Effector memory CD8-positive, alpha-beta T cell (primary cell): ENCODE measurements around the gene ADAMTSL1.

Experiments used
- ATAC-seq: fragments of 150-1000 bp; cut with Tn5 transposase; replicated peaks from 2 replicates; pipeline ENCODE4 v1.10.0; 2021; ENCODE audit warnings: mild to moderate bottlenecking, moderate library complexity
- DNase-seq, 3 experiments: peaks; one replicate each; pipeline ENCODE4 v3.0.0; 2021
- H3K27ac Mint-ChIP-seq, 2 donors: one replicate each; pipeline ENCODE4 v1.8.0; 2022; ENCODE audit warnings: mild to moderate bottlenecking in 2 of 2, mixed read lengths in 2 of 2, moderate library complexity in 2 of 2
- H3K27me3 Mint-ChIP-seq, 2 donors: one replicate each; pipeline ENCODE4 v1.8.0; 2022; ENCODE audit warnings: mixed read lengths in 2 of 2
- H3K36me3 Mint-ChIP-seq: one replicate; pipeline ENCODE4 v1.8.0; 2022; ENCODE audit warnings: mild to moderate bottlenecking, moderate library complexity, mixed read lengths; ENCODE audit not compliant: insufficient read depth
- H3K4me1 Mint-ChIP-seq, 2 donors: one replicate each; pipeline ENCODE4 v1.8.0; 2022; ENCODE audit warnings: low read depth in 2 of 2, mixed read lengths in 2 of 2
- H3K4me3 Mint-ChIP-seq, 2 donors: one replicate each; pipeline ENCODE4 v1.8.0; 2022; ENCODE audit warnings: mild to moderate bottlenecking in 2 of 2, mixed read lengths in 2 of 2, moderate library complexity in 2 of 2
- H3K9me3 Mint-ChIP-seq, 2 donors: one replicate each; pipeline ENCODE4 v1.8.0; 2022; ENCODE audit warnings: mixed read lengths in 2 of 2
- total RNA-seq, 9 experiments: gene quantifications; one replicate each; lab custom pipeline; 2026; lab: John Stamatoyannopoulos, UW

The ADAMTSL1 gene, protein sequence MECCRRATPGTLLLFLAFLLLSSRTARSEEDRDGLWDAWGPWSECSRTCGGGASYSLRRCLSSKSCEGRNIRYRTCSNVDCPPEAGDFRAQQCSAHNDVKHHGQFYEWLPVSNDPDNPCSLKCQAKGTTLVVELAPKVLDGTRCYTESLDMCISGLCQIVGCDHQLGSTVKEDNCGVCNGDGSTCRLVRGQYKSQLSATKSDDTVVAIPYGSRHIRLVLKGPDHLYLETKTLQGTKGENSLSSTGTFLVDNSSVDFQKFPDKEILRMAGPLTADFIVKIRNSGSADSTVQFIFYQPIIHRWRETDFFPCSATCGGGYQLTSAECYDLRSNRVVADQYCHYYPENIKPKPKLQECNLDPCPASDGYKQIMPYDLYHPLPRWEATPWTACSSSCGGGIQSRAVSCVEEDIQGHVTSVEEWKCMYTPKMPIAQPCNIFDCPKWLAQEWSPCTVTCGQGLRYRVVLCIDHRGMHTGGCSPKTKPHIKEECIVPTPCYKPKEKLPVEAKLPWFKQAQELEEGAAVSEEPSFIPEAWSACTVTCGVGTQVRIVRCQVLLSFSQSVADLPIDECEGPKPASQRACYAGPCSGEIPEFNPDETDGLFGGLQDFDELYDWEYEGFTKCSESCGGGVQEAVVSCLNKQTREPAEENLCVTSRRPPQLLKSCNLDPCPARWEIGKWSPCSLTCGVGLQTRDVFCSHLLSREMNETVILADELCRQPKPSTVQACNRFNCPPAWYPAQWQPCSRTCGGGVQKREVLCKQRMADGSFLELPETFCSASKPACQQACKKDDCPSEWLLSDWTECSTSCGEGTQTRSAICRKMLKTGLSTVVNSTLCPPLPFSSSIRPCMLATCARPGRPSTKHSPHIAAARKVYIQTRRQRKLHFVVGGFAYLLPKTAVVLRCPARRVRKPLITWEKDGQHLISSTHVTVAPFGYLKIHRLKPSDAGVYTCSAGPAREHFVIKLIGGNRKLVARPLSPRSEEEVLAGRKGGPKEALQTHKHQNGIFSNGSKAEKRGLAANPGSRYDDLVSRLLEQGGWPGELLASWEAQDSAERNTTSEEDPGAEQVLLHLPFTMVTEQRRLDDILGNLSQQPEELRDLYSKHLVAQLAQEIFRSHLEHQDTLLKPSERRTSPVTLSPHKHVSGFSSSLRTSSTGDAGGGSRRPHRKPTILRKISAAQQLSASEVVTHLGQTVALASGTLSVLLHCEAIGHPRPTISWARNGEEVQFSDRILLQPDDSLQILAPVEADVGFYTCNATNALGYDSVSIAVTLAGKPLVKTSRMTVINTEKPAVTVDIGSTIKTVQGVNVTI (N-terminal part only)
- total RNA-seq = 0 to 0.10 (median 0) reads per million in 9 experiments

GRCh38 chr9:18473652-18474279 is at the start of gene ADAMTSL1:
ADAMTSL1 (plus strand) TSS chr9:18474153; CDS start chr9:18474233, 80 bp downstream.
- no peak for ATAC-seq
- H3K27me3 Mint-ChIP-seq = peaks cover 0 to 12% of the 10 kb centered on the region in 2 donors
- peaks cover 0 to 2% of the 10 kb centered on the region in 2 donors for H3K9me3 Mint-ChIP-seq
- no peak for DNase-seq
- H3K4me1 Mint-ChIP-seq = no peaks in the 10 kb centered on the region
- no peaks in the 10 kb centered on the region for H3K36me3 Mint-ChIP-seq
- H3K27ac Mint-ChIP-seq = no peak within 1 kb of the TSS
- no peak within 1 kb of the TSS for H3K4me3 Mint-ChIP-seq

DNA sequence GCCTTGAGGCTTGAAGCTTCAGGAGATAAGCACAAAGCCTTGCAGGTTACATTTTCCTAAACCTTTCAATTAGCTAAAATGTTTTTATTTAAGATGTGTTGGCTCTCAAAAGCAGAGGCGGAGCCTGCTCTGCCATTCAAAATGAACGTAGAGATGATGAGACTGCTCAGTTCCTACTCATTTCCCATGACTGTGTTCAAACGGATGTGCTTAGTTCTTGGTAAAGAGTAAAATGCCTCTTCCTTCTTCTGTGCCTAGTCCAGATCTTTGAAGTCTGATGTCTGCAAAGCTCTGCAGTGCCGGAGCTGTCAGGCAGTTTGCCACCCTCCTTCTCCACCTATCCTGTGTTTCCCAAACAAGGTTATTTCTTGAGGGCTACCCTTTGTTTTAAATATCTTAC is 46.3 kb upstream of the ADAMTSL1 start:
- Mint-ChIP-seq H3K4me3 (no peak overlapping the region), H3K36me3 (no peaks in the 10 kb centered on the region), H3K9me3 (peaks cover under 1 to 2% of the 10 kb centered on the region in 2 donors), H3K27me3 (peaks cover 0 to 2% of the 10 kb centered on the region in 2 donors), H3K4me1 (no peaks in the 10 kb centered on the region), H3K27ac (no peak overlapping the region)
- ATAC-seq (no peak), DNase-seq (no peak)

- Mint-ChIP-seq H3K27me3 (no peaks in the 10 kb centered on the region), H3K4me1 (no peaks in the 10 kb centered on the region), H3K36me3 (no peaks in the 10 kb centered on the region), H3K27ac (no peak overlapping the region), H3K4me3 (no peak overlapping the region), H3K9me3 (no peaks in the 10 kb centered on the region)
- no peak for ATAC-seq
- no peak for DNase-seq
These were observed 45.3 kb upstream of the ADAMTSL1 start for GRCh38 chr9:18428661-18429060.

GRCh38 chr9:18429070-18429469 is 44.9 kb upstream of the ADAMTSL1 start:
- ATAC-seq = no peak
- no peak overlapping the region for H3K4me3 Mint-ChIP-seq
- no peaks in the 10 kb centered on the region for H3K4me1 Mint-ChIP-seq
- no peaks in the 10 kb centered on the region for H3K9me3 Mint-ChIP-seq
- H3K27me3 Mint-ChIP-seq = no peaks in the 10 kb centered on the region
- DNase-seq = no peak
- no peaks in the 10 kb centered on the region for H3K36me3 Mint-ChIP-seq
- H3K27ac Mint-ChIP-seq = no peak overlapping the region

DNA sequence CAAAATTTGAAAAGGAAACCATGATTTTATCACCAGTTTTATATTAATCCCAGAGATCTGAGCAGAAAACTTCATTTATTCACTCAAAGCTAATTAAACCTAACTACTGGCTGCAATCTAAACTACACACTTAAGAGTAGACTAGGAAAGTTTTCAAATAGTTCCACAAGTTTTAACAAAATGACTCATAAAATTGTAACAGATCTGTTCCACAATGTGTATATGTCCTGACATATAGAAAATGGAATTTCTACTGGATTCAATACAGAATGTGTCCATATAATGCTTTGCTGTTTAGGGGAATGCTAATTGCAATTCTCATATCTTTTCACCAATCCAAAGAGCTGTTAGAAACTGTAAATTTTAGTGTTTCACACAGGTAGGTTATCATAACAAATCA is 40.3 kb upstream of the ADAMTSL1 start:
- ATAC-seq (no peak), DNase-seq (no peak)
- peaks cover 0 to 2% of the 10 kb centered on the region in 2 donors for H3K9me3 Mint-ChIP-seq
- H3K36me3 Mint-ChIP-seq = peaks cover 4% of the 10 kb centered on the region
- no peak overlapping the region for H3K27ac Mint-ChIP-seq
- peaks cover 4 to 5% of the 10 kb centered on the region in 2 donors for H3K4me1 Mint-ChIP-seq
- H3K27me3 Mint-ChIP-seq = peaks cover 16 to 34% of the 10 kb centered on the region in 2 donors
- no peak overlapping the region for H3K4me3 Mint-ChIP-seq

- DNase-seq (no peak), ATAC-seq (no peak)
- no peak overlapping the region for H3K27ac Mint-ChIP-seq
- H3K9me3 Mint-ChIP-seq = peaks cover 0 to 2% of the 10 kb centered on the region in 2 donors
- peaks cover 4% of the 10 kb centered on the region for H3K36me3 Mint-ChIP-seq
- peaks cover 7 to 8% of the 10 kb centered on the region in 2 donors for H3K4me1 Mint-ChIP-seq
- peak overlapping the region in 1 of 2 donors; percentile 11 for H3K4me3 Mint-ChIP-seq
- H3K27me3 Mint-ChIP-seq = peaks cover 22 to 41% of the 10 kb centered on the region in 2 donors
These were observed 36.4 kb upstream of the ADAMTSL1 start for GRCh38 chr9:18437315-18438201.

DNA sequence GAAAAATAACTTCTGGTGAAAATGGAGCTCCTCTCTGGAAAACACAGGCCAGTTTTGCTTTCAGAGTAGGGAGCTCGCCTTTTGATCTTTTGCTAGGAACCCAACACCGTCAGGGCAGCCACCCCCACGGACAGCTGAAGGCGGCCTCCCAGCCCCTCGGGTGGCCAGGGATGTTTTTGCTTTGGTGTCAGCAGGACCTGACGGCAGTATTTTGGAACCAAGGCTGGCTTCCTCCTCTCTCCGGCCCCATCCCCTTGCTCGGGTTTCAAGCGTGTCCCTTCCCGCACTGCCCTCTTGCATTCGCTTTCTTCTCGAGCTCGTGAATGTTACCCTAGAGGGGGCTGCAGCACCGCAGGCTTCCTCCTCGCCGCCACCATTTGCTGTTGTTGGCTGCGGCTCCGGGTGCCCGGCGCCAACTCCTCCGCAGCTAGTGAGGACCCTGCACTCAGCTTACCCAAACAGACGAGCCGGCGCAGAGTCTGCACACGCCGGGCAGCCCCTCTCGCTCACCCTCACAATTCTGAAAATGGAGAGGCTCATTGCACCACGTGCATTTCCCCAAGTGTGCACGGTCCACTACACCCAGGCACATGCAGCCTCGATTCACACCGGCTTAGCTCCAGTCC is 35.5 kb upstream of the ADAMTSL1 start:
- DNase-seq = no peak

GRCh38 chr9:18438951-18439350 is 35.0 kb upstream of the ADAMTSL1 start:
- ATAC-seq = no peak
- Mint-ChIP-seq H3K27me3 (peaks cover 22 to 41% of the 10 kb centered on the region in 2 donors), H3K4me1 (peaks cover 7 to 8% of the 10 kb centered on the region in 2 donors), H3K36me3 (peaks cover 4% of the 10 kb centered on the region), H3K4me3 (no peak overlapping the region), H3K9me3 (peaks cover 0 to 2% of the 10 kb centered on the region in 2 donors), H3K27ac (no peak overlapping the region)
- no peak for DNase-seq

More for the DNA sequence above, 35.5 kb upstream of the ADAMTSL1 start:
- no peak for ATAC-seq
- Mint-ChIP-seq H3K27ac (no peak overlapping the region), H3K4me1 (peaks cover 7 to 8% of the 10 kb centered on the region in 2 donors), H3K27me3 (peaks cover 22 to 41% of the 10 kb centered on the region in 2 donors), H3K9me3 (peaks cover 0 to 2% of the 10 kb centered on the region in 2 donors), H3K36me3 (peaks cover 4% of the 10 kb centered on the region), H3K4me3 (peak overlapping the region in 1 of 2 donors; percentile 11)

DNA sequence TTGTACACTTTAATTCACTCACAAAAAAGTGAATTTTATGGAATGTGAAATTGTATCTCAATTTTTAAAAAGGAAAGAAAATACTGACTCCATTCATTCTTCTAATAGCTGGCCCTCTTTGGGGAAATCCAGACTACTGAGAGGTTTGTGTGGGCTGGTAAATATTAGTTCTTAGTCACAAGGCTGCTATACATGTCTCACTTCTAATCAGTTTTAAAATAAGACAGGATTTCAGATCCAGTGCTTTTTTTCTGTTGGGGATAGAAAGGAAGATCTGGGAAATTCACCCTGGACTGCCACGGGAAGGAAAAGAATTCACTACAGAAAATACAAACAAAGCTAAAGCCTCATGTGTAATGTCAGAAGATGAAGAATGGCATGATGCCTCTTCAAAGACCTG is 32.7 kb upstream of the ADAMTSL1 start:
- Mint-ChIP-seq H3K4me1 (peaks cover 7 to 8% of the 10 kb centered on the region in 2 donors), H3K9me3 (no peaks in the 10 kb centered on the region), H3K4me3 (no peak overlapping the region), H3K27ac (no peak overlapping the region), H3K27me3 (peaks cover 22 to 28% of the 10 kb centered on the region in 2 donors), H3K36me3 (no peaks in the 10 kb centered on the region)
- no peak for ATAC-seq
- DNase-seq = no peak

DNA sequence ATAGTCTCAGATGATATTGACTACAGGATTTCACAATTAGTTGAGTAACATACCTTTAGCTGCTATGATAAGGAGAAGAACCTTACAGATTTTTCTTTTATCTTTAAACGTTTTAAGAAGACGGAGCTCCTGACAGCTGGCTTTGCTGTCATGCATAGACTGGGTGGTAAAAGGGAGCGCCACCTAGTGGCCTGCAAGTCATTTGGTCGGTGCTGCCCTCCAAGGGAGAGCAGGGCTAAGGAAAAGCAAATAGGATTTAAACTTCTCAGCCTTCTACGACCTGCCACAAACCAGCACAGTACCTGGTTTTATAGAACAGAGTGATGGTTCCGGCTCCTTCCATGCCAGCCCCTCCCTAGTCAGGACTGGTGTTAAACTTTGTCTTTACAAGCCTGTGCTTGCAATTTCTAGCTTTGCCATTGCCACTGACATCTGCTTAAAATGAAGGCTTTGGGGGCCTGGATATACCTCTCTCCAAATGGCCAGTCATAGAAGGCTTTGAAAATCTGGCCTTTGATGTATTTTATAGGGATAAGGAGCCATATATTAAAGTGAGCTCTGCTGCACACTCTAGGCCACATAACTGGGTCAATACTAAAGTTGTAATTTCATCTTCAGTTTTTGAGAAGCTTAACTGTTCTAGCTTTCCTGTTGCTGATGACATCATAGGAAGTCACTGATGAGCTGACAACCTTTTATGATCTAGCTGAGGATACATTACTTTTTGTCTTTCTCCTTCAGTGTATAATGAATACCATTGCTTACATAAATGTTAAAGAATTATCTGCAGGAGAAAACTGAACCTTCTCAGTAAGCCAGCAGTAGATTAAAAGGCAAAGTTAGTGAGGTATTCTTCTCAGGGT is 31.1 kb upstream of the ADAMTSL1 start:
- ATAC-seq (peak; percentile 45), DNase-seq (peak in 1 of 3 experiments; percentile 10)
- H3K4me3 Mint-ChIP-seq = no peak overlapping the region
- H3K27ac Mint-ChIP-seq = no peak overlapping the region
- no peaks in the 10 kb centered on the region for H3K9me3 Mint-ChIP-seq
- H3K36me3 Mint-ChIP-seq = no peaks in the 10 kb centered on the region
- peaks cover 13 to 15% of the 10 kb centered on the region in 2 donors for H3K27me3 Mint-ChIP-seq
- peaks cover 6 to 7% of the 10 kb centered on the region in 2 donors for H3K4me1 Mint-ChIP-seq

DNA sequence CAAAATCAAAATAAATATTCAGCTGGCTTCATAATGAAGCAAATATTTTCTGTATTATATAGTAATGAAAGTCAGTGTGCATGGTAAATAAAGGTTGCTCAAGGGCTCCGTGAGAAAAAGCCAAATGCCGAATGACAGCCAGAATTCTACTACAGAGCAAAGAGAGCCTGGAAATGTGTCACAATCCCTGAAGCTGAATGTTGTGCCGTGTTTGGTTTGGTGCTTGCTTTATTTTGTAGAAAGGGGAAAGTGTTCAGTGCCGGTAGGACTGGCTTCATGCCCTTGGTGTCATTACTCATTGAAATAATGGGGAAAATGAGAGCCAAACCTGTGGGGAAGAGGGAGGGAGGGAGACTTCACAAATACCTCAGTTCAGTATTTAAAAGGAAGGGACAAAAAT is 26.8 kb upstream of the ADAMTSL1 start:
- no peak for DNase-seq
- H3K27me3 Mint-ChIP-seq = no peaks in the 10 kb centered on the region
- no peak for ATAC-seq
- H3K4me1 Mint-ChIP-seq = no peaks in the 10 kb centered on the region
- H3K9me3 Mint-ChIP-seq = peaks cover 0 to 1% of the 10 kb centered on the region in 2 donors
- H3K4me3 Mint-ChIP-seq = no peak overlapping the region
- H3K27ac Mint-ChIP-seq = no peak overlapping the region
- no peaks in the 10 kb centered on the region for H3K36me3 Mint-ChIP-seq
